ENCODE measurements around the gene ACTR2.

ACTR2 gene

DNA sequence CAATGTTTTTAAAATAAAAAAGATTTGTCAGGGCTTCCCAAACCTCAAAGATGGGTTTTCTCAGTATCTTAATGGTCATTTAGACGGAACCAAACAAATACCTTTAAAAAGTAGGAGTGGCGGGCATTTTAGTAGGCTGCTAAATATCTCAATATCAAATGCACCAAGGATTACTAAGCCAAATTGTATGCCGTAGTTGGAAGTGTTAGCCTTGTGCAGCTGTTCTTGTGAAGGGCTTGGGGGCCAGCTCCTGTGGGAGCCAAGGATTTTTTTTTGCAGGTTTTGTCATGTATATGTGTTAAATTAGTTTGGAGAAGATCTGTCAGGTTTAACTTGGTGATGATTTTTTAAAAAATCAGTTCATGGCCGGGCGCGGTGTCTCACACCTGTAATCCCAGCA is 52.1 kb downstream of the ACTR2 start:
- no peak for DNase-seq (ENCODE audit: low read depth)

DNA sequence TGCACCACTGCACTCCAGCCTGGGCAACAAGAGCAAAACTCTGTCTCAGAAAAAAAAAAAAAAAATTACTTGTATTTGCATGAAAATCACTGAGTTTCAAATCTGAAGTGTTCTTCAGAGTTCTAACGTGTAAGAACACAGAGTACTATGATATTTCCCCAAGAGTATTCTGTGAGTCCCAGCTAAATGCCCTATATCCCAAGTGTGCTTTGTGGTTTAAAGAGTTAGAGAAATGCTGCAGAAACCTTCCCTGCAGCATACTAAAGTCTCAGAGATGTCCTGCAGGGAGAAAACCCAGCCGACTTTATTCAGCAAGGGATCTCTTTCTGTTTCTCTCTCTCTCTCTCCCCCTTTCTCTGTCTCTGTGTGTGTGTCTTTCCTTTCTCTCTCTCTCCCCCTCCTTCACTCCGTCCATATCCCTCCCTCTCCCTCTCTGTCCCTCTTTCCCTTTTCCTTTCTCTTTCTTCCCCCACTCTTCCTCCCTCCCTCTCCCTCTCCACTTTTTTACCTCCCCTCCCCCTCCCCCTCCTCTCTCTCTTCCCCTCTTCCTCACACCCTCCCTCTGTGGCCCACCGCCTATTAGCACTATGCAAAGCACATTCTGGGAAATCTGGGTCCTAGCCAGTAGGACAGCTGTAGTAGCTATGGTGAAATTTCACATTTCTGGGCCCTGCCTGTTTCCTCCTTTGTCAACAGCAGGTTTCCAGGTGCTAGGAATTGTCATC is 54.2 kb downstream of the ACTR2 start:
- no peak for DNase-seq (ENCODE audit: low read depth)

DNA sequence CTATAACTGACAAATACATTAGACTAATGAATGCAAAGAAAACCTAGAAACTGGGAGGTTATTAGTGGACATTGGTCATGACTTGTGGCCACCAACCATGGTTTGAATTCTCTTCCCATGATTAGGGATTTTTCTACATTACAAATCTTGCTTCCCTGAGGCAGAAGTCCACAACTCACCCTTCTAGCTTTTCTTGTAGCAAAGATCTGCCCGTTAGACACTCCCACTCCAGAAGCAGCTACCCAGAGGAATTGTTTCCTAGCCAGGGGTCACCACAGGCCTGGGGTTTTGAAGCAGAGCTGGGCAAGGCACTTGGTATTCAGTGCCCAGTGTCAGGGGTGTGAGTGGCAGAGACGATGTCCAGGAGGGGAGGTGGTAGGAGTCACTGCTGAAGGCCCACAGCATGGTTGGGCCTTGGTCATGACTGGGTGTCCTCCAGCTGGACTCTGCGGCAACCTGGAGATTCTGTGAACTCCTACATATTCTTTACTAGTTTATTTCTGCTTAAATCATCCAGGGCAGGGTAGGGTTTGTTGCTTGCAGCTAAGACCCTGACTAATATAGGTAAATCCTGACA is 54.9 kb downstream of the ACTR2 start:
- no peak for DNase-seq (ENCODE audit: low read depth)

DNA sequence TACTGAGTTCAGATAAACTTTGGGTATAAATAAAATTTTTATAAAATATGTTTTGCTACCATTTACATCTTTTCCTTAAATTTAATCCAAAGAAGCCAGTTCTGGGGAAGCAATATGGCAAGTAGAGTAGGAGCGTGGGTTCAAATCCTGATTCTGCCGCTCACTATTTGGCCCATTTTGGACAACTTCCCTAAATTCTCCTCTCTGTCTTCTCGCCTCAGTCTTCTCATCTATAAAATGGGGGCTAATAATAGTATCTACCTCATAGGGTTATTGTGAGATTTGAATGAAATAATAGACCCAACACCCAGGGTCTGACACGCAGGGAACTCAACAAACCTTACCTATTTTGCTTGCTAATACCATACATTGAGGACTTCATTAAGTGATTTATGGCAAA is 59.7 kb downstream of the ACTR2 start:
- DNase-seq (ENCODE audit: low read depth) = no peak

DNA sequence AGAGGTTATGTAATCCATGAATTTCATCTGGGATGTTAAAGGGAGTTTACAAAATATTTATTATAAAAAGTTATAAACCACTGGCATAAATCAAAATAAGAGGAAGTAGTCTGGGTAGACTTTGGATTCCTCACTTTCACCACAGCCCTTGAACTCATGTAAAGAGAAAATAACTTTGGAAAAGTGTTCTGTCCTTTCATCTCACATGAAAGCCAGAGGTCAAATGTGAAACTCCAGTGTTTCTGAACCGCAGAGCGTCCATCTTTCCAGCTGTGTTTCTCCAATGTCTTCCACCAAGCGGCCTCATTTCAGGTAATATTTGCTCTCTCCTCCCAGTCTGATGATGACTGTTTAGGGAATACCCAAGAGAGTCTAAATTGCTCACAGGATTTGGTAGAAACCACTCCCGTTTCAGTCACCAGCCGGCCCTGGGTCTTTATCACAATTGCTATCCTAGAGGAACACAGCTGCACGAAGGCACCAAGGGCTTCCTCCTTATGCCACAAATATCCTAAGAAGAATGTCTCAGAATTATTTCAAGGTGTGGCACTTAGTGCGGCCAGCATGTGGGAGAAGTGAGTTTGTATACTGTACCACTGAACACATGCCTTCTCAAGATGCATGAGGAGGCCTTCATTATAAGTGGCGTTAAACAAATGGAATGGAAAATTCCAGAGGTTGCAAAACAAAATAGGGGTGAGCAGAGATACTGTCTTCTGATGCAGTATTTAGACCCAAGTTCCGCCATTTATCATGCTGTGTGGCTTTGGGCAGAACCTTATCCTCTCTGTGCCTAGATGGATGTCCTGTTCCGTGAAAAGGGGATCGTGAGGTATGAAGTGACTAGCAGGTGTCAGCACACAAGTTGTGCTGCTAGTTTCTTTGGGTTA is 63.8 kb downstream of the ACTR2 start:
- no peak for DNase-seq (ENCODE audit: low read depth)

DNA sequence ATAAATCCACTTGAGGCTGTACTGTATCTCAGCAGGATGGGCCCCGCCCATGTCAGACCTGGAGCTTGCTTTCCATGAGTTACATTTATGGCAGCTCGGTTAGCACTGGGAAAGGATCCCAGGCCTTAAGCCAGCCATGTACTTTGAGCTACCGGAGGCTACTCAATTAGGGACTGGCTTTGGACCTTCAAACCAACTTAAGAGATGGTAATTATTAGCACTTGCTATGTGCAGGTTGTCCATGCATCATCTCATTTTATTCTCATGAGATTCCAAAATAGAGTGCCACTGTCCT is 64.4 kb downstream of the ACTR2 start:
- no peak for DNase-seq (ENCODE audit: low read depth)

DNA sequence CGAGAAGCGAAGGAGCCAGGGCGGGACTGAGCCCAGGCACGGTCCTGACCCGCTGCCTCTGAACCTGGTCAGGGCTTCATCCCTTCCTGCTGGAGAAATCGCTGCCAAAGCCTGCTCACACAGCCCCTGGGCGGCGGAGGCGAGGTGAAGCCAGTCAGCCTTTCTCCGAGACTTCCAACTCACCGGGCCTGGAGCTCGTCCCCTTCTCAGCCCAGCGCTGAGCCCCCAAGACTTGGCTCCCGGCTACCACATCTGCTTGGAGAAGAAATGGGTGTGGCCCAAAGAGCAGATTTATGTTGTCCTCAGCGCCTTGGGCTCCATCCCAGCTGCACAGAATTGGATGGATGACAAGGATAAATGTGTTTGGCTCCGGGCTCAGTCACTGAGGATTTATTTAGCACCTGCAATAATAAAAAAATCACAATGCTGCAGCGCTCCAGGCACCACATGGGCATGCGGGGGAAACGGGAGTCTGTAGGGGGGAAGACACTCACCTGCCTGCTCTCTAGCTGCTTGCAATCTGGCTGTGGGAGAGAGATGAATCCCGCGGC is 64.9 kb downstream of the ACTR2 start:
- DNase-seq (ENCODE audit: low read depth) = no peak

DNA sequence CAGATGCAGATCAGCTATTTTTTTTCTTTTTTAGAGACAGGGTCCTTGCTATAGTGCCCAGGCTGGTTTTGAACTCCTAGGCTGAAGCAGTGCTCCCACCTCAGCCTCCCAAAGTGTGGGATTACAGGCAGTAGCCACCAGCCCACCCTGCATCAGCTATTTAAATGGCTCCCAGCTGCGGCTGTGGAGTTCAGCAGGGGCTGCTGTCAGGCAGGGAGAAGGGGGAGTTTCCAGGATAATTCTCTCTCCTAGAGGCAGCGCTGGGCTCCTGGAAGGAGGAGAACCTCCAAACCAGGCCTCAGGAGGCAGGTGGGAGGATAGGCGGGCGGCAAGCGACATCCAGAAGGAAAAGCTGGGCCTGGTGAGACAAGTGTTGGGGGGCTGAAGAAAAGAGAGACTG is 65.7 kb downstream of the ACTR2 start:
- DNase-seq (ENCODE audit: low read depth) = no peak

DNA sequence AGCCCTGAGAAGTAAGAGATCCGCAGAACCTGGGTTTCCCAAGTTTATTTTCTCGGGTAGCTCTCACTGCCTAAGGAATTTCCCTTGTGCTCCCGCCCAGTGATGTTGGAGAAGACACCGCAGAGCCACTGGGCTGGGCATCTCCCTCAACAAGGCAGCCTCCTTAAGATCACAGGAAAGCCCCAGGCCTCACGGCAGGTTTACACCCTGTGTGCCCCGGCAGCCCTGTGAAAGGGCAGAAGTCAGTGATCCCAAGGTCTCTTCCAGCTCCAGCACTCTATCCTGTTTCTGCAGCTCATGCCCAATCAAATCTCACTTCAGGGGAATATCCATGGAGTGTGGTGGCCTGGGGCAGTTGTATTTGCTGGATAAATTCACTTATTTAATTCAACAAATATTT is 66.5 kb downstream of the ACTR2 start:
- DNase-seq (ENCODE audit: low read depth) = no peak

DNA sequence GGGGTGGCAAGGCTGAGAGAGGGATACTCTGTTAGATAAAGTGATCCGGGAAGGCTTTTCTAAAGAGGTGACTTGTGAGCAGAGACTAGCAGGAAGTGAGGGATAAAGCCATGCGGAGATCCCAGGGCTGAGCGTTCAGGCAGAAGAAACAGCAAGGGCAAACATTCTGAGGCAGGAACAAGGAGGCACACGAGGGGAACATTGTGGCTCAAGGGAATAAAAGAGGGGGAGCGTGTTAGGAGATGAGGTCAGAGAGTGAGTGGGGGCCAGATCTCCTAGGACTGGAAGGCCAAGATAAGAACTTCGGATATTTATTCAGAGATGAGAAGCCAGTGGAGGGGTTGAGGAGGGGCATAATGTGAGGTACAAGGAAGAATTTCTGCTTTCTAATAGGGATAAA is 67.1 kb downstream of the ACTR2 start:
- DNase-seq (ENCODE audit: low read depth) = no peak

DNA sequence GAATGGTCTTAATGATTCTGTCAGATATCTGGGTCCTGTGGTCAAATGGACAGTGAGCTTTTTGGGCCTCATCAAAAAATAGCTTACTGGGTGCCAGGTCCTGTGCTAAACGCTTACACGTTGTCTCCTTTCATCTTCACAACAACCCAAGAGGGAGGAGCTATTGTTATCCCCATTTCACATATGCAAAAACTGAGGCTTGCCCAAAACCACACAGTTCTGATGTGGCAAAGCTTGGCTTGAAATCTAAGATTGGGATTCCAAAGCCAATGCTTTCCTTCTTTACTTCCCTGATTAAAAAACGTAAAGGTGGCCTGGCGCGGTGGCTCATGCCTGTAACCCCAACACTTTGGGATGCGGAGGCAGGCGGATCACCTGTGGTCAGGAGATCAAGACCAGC is 69.3 kb downstream of the ACTR2 start:
- no peak for DNase-seq (ENCODE audit: low read depth)

DNA sequence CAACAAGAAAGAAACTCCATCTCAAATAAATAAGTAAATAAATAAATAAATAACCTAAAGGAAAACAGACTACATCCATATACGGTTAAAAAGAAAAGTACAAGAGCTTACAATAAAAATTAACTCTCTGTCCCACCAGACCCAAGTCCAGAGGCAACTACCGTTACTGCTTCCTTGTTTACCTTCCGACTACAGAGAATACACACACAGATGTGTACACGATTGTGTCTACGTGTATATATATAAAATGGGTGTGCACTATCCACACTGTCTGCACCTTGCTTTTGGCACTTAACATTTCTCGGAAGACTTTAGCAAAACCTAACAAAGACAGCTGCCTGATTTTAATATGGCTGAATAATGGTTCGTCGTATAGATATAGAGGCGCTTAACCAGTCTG is 69.9 kb downstream of the ACTR2 start:
- DNase-seq (ENCODE audit: low read depth) = no peak

DNA sequence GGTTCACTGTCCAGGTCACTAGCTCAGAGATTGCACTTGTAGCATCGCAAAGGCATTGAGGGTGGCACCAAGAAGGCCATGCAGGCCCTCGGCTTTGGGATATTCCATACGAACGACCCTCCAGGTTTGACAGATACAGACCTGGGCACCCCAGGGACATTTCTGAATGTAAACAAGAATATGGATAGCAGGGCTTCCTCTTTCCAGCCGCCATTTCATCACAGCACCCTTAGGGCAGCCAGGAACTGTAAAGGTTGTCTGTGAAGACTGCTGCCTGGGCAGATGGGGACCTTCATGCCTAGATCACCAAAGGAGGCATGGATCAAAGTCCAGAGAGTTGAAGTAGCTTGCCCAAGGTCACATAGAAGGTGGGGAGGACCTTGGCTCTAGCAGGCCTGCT is 70.5 kb downstream of the ACTR2 start:
- no peak for DNase-seq (ENCODE audit: low read depth)

DNA sequence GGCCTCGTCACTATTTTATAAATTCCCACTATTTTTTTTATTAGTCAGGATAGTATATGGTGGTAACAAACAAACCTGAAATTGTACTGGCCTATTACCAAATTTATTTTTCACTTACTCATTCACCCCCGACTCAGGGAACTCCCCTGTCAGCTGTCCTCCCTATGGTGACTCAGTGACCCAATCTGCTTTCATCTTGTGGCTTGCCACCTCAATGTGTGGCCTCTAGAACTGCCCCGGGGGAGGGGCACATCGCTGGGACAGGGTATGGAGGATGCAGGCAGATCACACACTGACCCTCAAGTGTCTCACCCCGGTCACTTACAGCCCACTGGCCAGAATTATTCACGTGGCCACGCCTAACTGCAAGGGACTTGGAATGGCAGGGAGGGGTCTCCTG is 71.6 kb downstream of the ACTR2 start:
- DNase-seq (ENCODE audit: low read depth) = peak; percentile 65

DNA sequence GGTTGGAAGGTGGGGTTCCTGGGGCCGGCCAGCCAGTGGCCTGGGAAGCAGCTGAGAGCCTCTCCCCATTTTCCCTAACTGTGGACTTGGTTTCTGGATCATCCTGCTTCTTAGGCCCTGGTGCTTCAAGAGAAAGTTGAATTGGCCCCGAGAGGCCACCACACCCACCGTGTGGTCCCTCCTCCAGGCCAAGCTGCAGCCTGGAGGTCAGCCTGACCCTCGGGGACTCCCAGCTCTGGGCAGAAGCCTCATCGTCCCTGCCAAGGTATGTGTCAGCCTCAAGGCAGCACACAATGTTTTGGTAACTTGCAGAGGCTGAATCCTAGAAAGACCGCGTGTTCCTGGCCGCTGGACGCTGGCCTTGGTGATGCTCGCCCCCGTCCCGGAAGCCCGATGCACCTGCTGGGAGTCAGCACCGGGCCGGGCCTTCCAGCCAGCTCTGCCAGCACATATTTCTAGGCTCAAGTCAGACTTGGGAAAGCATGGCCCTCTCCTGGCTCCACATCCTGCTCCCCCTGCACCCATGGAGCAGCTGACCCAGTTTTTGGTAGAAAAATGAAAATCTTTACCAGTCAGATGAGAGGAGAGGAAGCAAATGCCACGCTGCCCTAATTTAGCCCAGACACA is 72.6 kb downstream of the ACTR2 start:
- DNase-seq (ENCODE audit: low read depth) = peak; percentile 72

DNA sequence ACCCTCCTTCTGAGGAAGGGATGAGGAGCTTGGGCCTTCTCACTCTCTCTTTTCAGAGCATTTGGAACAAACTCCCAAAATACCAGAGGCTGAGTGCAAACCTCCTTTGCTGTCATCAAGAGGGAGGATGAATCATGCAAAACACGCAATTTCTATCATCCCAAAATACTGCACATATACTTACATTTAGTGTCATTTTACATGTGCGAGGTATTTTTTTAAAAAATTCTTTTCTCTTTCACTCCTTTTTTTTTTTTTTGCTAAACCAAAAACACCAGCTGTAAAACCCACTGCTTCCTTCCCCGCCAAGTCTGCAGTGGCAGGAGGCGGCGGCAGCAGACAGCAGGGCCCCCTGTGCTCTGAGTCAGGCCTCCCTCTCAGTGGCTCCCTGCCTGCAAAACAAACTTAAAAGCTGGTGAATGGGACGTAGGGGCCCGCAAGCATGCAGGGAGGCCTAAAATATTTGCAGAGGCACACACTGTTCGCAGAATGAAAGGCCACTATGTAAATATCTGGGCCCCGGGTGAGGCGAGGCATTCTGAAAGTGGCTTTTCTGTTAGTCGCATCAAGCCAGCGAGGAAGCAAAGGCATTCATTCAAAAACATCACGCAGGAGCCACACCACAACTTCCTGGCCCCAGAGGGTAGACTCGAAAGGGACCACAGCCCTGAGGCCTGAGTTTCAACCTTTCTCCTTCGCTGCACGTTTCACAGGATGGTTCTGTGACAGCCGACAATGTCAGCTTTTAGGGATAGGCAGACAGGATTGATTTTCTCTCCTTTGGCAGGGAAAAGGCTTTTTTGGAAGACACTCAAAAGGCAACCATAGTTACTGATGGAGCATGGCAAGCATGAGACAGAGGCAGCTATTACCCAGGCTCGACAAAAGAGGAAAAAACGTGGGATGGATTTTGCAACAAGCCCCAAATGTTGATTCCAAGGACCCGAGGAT is 73.4 kb downstream of the ACTR2 start:
- DNase-seq (ENCODE audit: low read depth) = peak; percentile 93

DNA sequence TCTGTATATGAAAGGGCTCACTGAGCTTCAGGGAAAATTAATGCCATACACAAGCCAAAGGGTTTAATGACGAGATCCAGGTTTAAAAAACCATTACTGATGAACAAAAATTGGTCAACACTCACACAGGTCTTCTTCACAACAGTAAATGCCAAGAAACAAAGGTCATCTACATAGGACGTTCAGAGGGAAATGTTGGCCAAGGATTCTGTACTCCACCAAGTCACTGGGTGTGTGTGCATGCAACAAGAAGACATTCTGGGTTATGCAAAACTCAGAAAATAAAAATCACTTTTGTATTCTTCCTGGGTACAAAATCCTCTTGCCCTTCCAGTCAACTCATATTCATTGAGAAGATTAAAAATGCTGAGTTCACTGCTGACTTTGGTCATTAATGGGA is 78.3 kb downstream of the ACTR2 start:
- no peak for DNase-seq (ENCODE audit: low read depth)

DNA sequence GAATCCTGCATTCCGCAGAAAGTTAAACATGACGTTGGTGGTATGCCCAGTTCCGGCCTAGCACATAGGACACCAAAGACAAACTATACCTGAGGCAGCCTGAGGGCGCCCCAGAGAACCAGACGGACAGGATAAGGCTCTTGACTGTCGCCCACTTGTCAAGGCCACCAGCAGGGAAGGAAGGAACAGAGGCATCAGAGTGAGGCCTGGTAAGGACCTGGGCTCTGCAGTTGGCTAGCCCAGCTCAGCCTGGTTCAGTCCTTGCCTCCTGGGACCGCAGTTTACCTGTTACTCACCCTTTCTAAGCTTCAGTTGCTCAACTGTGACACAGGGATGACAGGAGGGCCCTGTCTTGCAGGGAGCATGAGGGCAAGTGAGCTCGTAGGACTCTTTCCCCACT is 82.1 kb downstream of the ACTR2 start:
- DNase-seq (ENCODE audit: low read depth) = no peak

DNA sequence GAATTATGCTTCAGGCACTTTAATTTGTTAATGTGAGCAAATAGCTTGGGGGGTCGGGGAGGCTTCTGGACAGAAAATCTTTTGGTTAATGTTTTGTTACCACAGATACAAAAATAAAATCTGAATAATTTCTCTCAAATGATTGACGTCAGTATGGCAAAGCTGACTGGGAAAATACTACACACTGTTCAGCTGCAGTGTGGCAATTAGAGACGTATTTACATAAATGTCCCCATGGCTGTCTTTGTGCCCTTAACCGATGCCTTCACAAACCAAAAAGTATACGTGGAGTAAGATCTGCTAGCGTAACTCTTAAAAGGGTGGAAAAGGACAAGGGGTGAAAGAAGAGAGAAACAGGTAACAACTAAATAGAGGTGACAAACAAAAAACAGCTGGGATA is 83.4 kb downstream of the ACTR2 start:
- no peak for DNase-seq (ENCODE audit: low read depth)

DNA sequence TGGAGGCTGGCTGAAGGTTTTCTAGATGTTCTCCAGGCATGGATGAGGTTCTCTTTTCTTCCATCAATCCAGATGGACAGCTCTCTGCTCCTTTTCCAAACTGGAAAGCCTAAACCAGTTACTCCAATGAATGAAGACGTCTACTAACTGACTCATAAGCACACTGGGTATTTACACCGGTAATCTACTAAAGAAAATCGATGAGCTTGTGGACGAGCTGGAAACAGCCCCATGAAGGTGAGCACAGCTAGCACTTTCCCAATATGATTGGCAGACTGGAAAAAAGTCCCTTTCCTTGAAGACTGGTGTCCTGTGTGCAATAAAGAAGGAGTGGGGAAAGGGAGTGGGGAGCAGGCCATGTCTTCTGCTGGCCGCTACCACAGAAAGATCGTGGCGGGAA is 84.0 kb downstream of the ACTR2 start:
- DNase-seq (ENCODE audit: low read depth) = no peak

DNA sequence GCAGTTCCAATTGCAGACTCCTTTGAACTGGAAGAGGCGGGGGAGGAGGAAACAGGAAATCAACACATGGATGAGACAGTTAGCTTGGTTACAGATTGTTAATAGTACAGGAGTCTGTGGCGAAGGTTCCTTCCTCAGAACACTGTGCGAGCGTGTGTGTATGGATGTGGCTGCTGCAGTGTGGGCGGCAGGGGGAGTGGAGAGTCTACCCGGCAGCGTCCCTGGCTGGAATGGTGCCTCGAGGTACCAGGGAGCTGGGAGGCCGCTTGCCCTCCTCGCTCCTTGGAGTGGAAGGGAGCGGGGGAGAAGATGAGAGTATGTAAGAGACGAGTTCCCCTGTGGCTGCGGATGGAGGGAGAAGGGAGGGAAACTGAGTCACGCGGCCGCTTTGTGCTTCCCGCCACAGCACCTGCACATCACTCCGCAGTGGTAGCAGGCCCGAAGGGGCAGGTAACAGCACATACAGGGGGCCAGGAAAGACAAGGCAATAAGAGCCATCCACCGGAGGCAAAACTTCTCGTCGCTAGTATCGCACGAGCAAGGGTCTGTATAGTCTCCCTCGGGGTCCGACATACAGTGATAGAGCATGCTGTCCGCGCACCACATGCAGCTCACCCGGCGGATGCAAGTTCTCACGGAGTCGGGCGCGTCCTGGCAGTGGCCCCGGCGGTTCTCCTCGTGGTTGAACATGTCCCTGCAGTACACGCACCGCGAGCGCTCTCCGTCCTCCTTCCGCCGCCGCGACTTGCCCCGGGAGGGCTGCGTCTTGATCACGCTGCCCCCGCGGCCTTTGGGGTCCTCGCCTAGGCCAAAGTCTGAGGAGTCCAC is 85.7 kb downstream of the ACTR2 start:
- no peak for DNase-seq (ENCODE audit: low read depth)
